MM.1S (cell line): ENCODE results near the gene LINC01488.

Experiments used
- DNase-seq: peaks from one replicate; pipeline ENCODE4 v3.0.0-alpha.2; 2015
- H2AFZ ChIP-seq: fragments of 300-600 bp; sonication (generic); 2 replicates; pipeline ENCODE4 v1.6.0; 2016; ENCODE audit warnings: antibody characterized with exemption, low read length
- H3F3A ChIP-seq: fragments of 300-600 bp; sonication (generic); 2 replicates; pipeline ENCODE4 v1.6.1; 2016; ENCODE audit warnings: mild to moderate bottlenecking, antibody characterized with exemption, low read length, moderate library complexity, mixed read lengths; ENCODE audit not compliant: insufficient read depth
- H3K27ac ChIP-seq: fragments of 300-600 bp; sonication (generic); 2 replicates; pipeline ENCODE4 v1.5.1; 2016; ENCODE audit warnings: mild to moderate bottlenecking, low read length
- H3K27me3 ChIP-seq: fragments of 300-600 bp; sonication (generic); replicated peaks from 2 replicates; pipeline ENCODE4 v1.6.0; 2016; ENCODE audit warnings: low read length; ENCODE audit not compliant: insufficient read depth
- H3K36me3 ChIP-seq: fragments of 300-600 bp; sonication (generic); replicated peaks from 2 replicates; pipeline ENCODE4 v1.6.1; 2016; ENCODE audit warnings: mild to moderate bottlenecking, low read length, mixed read lengths; ENCODE audit not compliant: insufficient read depth
- H3K4me1 ChIP-seq: fragments of 300-600 bp; sonication (generic); 2 replicates; pipeline ENCODE4 v1.6.1; 2016; ENCODE audit warnings: low read length, mixed read lengths
- H3K4me2 ChIP-seq: fragments of 300-600 bp; sonication (generic); 2 replicates; pipeline ENCODE4 v1.6.0; 2016; ENCODE audit warnings: low read depth, low read length
- H3K4me3 ChIP-seq: fragments of 300-600 bp; sonication (generic); 2 replicates; pipeline ENCODE4 v1.5.1; 2016; ENCODE audit warnings: low read length, mixed read lengths
- H3K79me2 ChIP-seq: fragments of 300-600 bp; sonication (generic); 2 replicates; pipeline ENCODE4 v1.6.1; 2016; ENCODE audit warnings: mixed run types, low read length, mixed read lengths
- H3K9ac ChIP-seq: fragments of 300-600 bp; sonication (generic); 2 replicates; pipeline ENCODE4 v1.6.1; 2016; ENCODE audit warnings: low read length, mixed read lengths
- H3K9me2 ChIP-seq: fragments of 300-600 bp; sonication (generic); replicated peaks from 2 replicates; pipeline ENCODE4 v1.6.1; 2016; ENCODE audit warnings: mild to moderate bottlenecking, low read length, mixed read lengths; ENCODE audit not compliant: insufficient read depth
- H3K9me3 ChIP-seq: fragments of 300-600 bp; sonication (generic); replicated peaks from 2 replicates; pipeline ENCODE4 v1.6.1; 2016; ENCODE audit warnings: mild to moderate bottlenecking, low read length, mixed read lengths; ENCODE audit not compliant: insufficient read depth
- H4K20me1 ChIP-seq: fragments of 300-600 bp; sonication (generic); 2 replicates; pipeline ENCODE4 v1.6.1; 2016; ENCODE audit warnings: mild to moderate bottlenecking, low read length, moderate library complexity, mixed read lengths; ENCODE audit not compliant: insufficient read depth
- CTCF ChIP-seq: fragments of 300-600 bp; sonication (generic); IDR thresholded peaks from 2 replicates; pipeline ENCODE4 v1.5.1; 2016; ENCODE audit warnings: antibody characterized with exemption, low read length, mixed read lengths
- EZH2 ChIP-seq: fragments of 300-600 bp; sonication (generic); optimal IDR thresholded peaks from 2 replicates; pipeline ENCODE3; 2017; ENCODE audit warnings: low read depth, mild to moderate bottlenecking, antibody characterized with exemption, low read length, mixed read lengths
- EZH2phosphoT487 ChIP-seq: fragments of 300-600 bp; sonication (generic); IDR thresholded peaks from 2 replicates; pipeline ENCODE4 v1.6.1; 2018; ENCODE audit warnings: antibody characterized with exemption, low read length

LINC01488 gene

GRCh38 chr11:69516526-69516925 is 35.1 kb downstream of the LINC01488 start:
- H3F3A ChIP-seq = no peaks in the 10 kb centered on the region
- H3K36me3 ChIP-seq = no peaks in the 10 kb centered on the region
- no peak overlapping the region for H3K9ac ChIP-seq
- no peak overlapping the region for H3K27ac ChIP-seq
- no peak overlapping the region for H3K4me2 ChIP-seq
- DNase-seq = no peak
- H3K9me3 ChIP-seq = no peaks in the 10 kb centered on the region
- peaks cover 40% of the 10 kb centered on the region for H3K27me3 ChIP-seq
- no peaks in the 10 kb centered on the region for H3K9me2 ChIP-seq
- TF ChIP-seq EZH2 (no peak), CTCF (no peak), EZH2phosphoT487 (no peak)
- no peak overlapping the region for H2AFZ ChIP-seq
- no peak overlapping the region for H3K4me3 ChIP-seq
- H3K79me2 ChIP-seq = no peaks in the 10 kb centered on the region
- no peaks in the 10 kb centered on the region for H4K20me1 ChIP-seq
- H3K4me1 ChIP-seq = no peaks in the 10 kb centered on the region

GRCh38 chr11:69518081-69518950 is 36.9 kb downstream of the LINC01488 start:
- Histone ChIP-seq H3K36me3 (no peaks in the 10 kb centered on the region), H3F3A (no peaks in the 10 kb centered on the region), H3K9me2 (no peaks in the 10 kb centered on the region), H3K4me2 (no peak overlapping the region), H2AFZ (no peak overlapping the region), H3K9me3 (no peaks in the 10 kb centered on the region), H3K9ac (no peak overlapping the region), H3K27ac (no peak overlapping the region), H3K4me1 (no peaks in the 10 kb centered on the region), H3K79me2 (no peaks in the 10 kb centered on the region), H3K27me3 (peaks cover 22% of the 10 kb centered on the region), H3K4me3 (no peak overlapping the region), H4K20me1 (no peaks in the 10 kb centered on the region)
- DNase-seq = no peak
- TF ChIP-seq EZH2 (no peak), EZH2phosphoT487 (no peak), CTCF (no peak)

DNA sequence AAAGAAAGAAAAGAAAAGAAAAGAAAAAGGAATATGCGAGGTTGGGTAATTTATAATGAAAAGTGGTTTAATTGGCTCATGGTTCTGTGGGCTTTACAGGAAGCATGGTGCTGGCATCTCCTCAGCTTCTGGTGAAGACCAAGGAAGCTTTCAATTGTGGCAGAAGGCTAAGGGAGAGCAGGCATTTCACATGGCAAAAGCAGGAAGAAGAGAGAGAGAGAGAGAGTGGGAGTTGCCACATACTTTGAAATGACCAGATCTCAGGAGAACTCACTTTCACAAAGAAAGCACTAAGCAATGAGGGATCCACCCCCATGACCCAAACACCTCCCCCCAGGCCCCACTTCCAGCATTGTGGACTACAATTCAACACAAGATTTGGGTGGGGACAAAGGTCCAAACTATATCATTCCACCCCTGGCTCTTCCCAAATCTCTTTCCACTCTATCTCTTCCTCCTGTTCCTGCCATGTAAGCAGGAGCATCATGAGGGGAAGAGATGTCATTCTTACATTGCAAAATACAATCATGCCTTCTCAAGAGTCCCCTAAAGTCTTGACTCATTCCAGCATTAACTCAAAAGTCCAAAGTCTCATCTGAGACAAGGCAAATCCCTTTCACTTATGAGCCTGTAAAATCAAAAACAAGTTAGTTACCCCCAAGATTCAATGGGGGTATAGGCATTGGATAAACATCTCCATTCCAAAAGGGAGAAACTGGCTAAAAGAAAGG is 38.9 kb downstream of the LINC01488 start:
- Histone ChIP-seq H3K4me2 (no peak overlapping the region), H3F3A (no peaks in the 10 kb centered on the region), H3K79me2 (no peaks in the 10 kb centered on the region), H3K4me1 (no peaks in the 10 kb centered on the region), H3K27ac (no peak overlapping the region), H3K9me2 (no peaks in the 10 kb centered on the region), H4K20me1 (no peaks in the 10 kb centered on the region), H3K9me3 (no peaks in the 10 kb centered on the region), H3K9ac (no peak overlapping the region), H3K27me3 (peaks cover 24% of the 10 kb centered on the region), H3K4me3 (no peak overlapping the region), H3K36me3 (no peaks in the 10 kb centered on the region), H2AFZ (no peak overlapping the region)
- no peak for DNase-seq
- no peak for TF ChIP-seq CTCF
- TF ChIP-seq EZH2 = no peak
- TF ChIP-seq EZH2phosphoT487 = no peak
